Inflammatory macrophage treated with lipopolysaccharide for 4 hours (primary cell): Measurements from ENCODE around the gene SPATA19.
"Not testable (repeated sequence)": the region's sequence is repeated elsewhere in the genome, so short reads cannot be mapped to it uniquely, and the experiment has no call there.

ENCODE experiments used
- DNase-seq: peaks from one replicate; pipeline ENCODE4 v3.0.0-alpha.2; 2020

Gene SPATA19

GRCh38 chr11:133845413-133845812 lies at the start of gene SPATA19:
Gene SPATA19 (minus strand): TSS chr11:133845513. CDS start chr11:133845446, 67 bp downstream.
- DNase-seq, result no peak

- no peak for DNase-seq
Observed at GRCh38 chr11:133895061-133895479, 49.8 kb upstream of the SPATA19 start.

GRCh38 chr11:133893381-133893780 lies 48.1 kb upstream of the SPATA19 start:
- no peak for DNase-seq

GRCh38 chr11:133892584-133893380 lies 47.5 kb upstream of the SPATA19 start:
- DNase-seq, result no peak

- DNase-seq, result no peak
Observed at GRCh38 chr11:133892126-133892525, 46.8 kb upstream of the SPATA19 start.

GRCh38 chr11:133889893-133890292 lies 44.6 kb upstream of the SPATA19 start:
- DNase-seq, result no peak

- no peak for DNase-seq
Observed at GRCh38 chr11:133889188-133889587, 43.9 kb upstream of the SPATA19 start.

GRCh38 chr11:133887692-133888332 lies 42.5 kb upstream of the SPATA19 start:
- no peak for DNase-seq

- no peak for DNase-seq
Observed at GRCh38 chr11:133886029-133886428, 40.7 kb upstream of the SPATA19 start.

GRCh38 chr11:133872160-133872559 lies 26.8 kb upstream of the SPATA19 start:
- DNase-seq, result no peak

- no peak for DNase-seq
Observed at GRCh38 chr11:133867456-133867855, 22.1 kb upstream of the SPATA19 start.

- DNase-seq, result no peak
Observed at GRCh38 chr11:133865466-133865865, 20.2 kb upstream of the SPATA19 start.

- DNase-seq, result no peak
Observed at GRCh38 chr11:133864756-133865155, 19.4 kb upstream of the SPATA19 start.

GRCh38 chr11:133860151-133860550 lies 14.8 kb upstream of the SPATA19 start:
- DNase-seq, result no peak

- not testable (repeated sequence) for DNase-seq
Observed at GRCh38 chr11:133854330-133854960, 9.1 kb upstream of the SPATA19 start.

GRCh38 chr11:133844217-133844616 lies 1.1 kb downstream of the SPATA19 start:
- DNase-seq, result no peak

- DNase-seq, result no peak
Observed at GRCh38 chr11:133843454-133843987, 1.8 kb downstream of the SPATA19 start.

GRCh38 chr11:133842730-133843129 lies 2.6 kb downstream of the SPATA19 start:
- no peak for DNase-seq

- DNase-seq, result no peak
Observed at GRCh38 chr11:133842053-133842452, 3.3 kb downstream of the SPATA19 start.

GRCh38 chr11:133841279-133842043 lies 3.9 kb downstream of the SPATA19 start:
- DNase-seq, result no peak

GRCh38 chr11:133840479-133840941 lies 4.8 kb downstream of the SPATA19 start:
- DNase-seq, result no peak
